Measurements from ENCODE around the gene NDOR1.

NDOR1 gene

DNA sequence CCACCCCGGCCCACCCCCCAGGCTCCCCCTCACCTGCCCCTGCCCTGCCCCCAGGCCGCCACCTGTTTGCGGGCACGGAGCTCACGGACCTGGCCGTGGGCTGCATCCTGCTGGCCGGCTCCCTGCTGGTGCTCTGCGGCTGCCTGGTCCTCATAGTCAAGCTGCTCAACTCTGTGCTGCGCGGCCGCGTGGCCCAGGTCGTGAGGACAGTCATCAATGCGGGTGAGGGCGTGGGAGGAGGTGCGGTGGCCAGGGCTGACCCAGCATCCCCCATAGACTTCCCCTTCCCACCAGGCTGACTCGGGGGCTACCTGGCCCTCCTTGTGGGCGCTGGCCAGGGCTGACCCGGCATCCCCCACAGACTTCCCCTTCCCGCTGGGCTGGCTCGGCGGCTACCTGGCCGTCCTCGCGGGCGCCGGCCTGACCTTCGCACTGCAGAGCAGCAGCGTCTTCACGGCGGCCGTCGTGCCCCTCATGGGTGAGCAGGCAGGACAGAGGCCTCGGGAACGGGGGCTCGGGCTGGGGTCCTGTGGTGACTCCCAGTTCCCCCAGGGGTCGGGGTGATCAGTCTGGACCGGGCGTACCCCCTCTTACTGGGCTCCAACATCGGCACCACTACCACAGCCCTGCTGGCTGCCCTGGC is 28.7 kb downstream of the NDOR1 start:
- TF ChIP-seq, protein P1, sequence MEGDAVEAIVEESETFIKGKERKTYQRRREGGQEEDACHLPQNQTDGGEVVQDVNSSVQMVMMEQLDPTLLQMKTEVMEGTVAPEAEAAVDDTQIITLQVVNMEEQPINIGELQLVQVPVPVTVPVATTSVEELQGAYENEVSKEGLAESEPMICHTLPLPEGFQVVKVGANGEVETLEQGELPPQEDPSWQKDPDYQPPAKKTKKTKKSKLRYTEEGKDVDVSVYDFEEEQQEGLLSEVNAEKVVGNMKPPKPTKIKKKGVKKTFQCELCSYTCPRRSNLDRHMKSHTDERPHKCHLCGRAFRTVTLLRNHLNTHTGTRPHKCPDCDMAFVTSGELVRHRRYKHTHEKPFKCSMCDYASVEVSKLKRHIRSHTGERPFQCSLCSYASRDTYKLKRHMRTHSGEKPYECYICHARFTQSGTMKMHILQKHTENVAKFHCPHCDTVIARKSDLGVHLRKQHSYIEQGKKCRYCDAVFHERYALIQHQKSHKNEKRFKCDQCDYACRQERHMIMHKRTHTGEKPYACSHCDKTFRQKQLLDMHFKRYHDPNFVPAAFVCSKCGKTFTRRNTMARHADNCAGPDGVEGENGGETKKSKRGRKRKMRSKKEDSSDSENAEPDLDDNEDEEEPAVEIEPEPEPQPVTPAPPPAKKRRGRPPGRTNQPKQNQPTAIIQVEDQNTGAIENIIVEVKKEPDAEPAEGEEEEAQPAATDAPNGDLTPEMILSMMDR (IDR thresholded peaks at IDR 0.05; ENCODE audit: insufficient read depth, low read depth, low read length, missing control alignments) = no peak
- H3K4me3 ChIP-seq (ENCODE audit: low read length) = no peak overlapping the region
- no peak for DNase-seq (ENCODE audit: low read depth)

DNA sequence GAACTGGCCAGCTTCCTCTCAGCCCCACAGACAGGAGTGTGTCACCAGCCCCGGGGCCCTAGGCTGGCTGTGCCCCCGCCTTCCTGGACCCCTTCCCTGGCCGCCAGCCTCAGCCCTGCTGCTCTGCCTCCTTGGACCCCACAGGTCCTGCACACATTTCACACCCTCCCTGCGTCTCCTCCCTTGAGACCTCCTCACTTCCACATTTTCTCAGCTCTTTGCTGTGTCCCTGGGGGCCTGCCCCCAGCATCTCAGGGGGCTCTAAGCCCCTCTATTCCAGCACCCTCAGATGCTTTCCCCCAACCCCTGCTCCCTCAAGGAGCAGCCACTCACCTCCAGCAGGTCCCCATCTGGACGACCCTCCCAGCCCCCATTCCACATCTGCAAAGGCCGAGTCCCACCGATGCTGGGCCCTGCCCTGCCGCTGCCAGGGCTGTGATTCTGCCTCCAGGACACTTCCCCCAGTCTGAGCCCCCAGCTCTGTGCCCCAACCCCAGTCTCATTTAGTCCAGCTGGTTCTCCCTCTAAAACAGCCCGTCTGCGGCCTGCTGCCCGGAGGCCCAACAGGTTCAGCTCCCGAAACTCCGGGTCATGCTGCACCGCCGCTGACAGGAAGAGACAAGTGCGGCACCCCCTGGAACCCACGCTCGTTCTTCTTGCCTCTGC is 29.4 kb downstream of the NDOR1 start:
- H3K4me3 ChIP-seq (ENCODE audit: low read length) = no peak overlapping the region
- TF ChIP-seq, protein P1 (IDR thresholded peaks at IDR 0.05; ENCODE audit: insufficient read depth, low read depth, low read length, missing control alignments) = no peak
- no peak for DNase-seq (ENCODE audit: low read depth)

DNA sequence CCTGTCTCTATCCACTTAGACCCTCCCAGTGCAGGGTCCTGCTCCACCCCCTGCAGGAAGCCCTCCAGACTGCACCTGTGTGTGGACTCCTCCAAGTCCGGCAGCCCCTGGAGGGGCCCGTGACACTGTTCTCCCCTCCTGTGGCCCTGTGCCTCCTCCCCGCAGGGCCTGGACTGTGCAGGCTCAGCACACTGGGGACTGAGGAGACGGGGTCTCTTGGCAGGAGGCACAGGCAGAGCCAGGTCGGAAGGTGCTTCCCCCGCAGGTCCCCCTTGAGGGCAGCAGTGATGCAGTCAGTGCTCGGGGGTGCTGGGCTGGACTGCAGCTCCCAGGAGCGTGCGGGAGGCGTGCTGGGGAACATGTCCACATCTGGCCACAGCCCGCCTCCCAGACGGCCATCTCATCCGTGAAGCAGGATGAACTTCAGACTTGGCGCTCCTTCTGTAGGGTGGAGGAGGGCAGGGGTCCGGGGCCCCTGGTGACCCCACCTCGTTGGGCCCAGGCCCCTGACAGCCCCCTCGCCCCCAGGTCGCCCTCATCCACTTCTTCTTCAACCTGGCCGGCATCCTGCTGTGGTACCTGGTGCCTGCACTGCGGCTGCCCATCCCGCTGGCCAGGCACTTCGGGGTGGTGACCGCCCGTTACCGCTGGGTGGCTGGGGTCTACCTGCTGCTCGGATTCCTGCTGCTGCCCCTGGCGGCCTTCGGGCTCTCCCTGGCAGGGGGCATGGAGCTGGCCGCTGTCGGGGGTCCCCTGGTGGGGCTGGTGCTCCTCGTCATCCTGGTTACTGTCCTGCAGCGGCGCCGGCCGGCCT is 30.1 kb downstream of the NDOR1 start:
- no peak for DNase-seq (ENCODE audit: low read depth)
- no peak overlapping the region for H3K4me3 ChIP-seq (ENCODE audit: low read length)
- TF ChIP-seq, protein P1 (IDR thresholded peaks at IDR 0.05; ENCODE audit: insufficient read depth, low read depth, low read length, missing control alignments) = no peak

- DNase-seq (ENCODE audit: low read depth) = peak; percentile 82
- no peak overlapping the region for H3K4me3 ChIP-seq (ENCODE audit: low read length)
- TF ChIP-seq, protein P1 (IDR thresholded peaks at IDR 0.05; ENCODE audit: insufficient read depth, low read depth, low read length, missing control alignments) = peak; percentile 94
Measured at GRCh38 chr9:137236238-137236935, 30.9 kb downstream of the NDOR1 start.

DNA sequence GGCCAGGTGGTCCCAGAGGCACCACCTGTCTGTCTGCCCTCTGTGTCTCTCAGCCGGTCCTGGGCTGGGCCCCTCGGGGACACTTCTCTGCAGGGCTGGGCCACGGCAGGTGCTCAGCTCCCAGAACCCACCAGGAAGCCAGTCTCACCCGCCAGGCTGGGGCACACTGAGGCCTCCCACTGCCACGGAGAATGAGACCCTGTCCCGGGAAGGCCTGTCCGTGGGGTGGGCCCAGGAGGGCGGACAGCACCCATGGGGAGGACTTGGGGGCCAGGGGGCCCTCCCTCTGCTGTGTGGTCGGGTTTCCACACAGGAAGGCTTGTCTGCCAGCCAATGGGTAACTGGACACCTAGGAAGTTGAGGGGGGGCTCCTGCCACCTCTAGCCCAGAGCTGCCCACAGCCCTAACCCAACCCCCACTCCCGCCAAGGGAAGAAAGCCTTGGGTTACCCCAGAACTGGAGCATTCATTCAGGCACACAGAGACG is 31.5 kb downstream of the NDOR1 start:
- H3K4me3 ChIP-seq (ENCODE audit: low read length) = no peak overlapping the region
- TF ChIP-seq, protein P1 (IDR thresholded peaks at IDR 0.05; ENCODE audit: insufficient read depth, low read depth, low read length, missing control alignments) = no peak
- DNase-seq (ENCODE audit: low read depth) = no peak

Measured in epithelial cell of esophagus (primary cell).